Vagina (tissue), 2 donors: Measurements from ENCODE around the gene ATP6V1E1.
"Not testable (repeated sequence)": the region's sequence is repeated elsewhere in the genome, so short reads cannot be mapped to it uniquely, and the experiment has no call there.

Experiments
- CTCF ChIP-seq, 3 experiments: fragments of 450-650 bp in 2 of 3; fragments of 200-600 bp in 1 of 3; sonication (generic) in 1 of 3; IDR thresholded peaks; one replicate each; pipeline ENCODE4 v1.5.1; 2017 to 2019; ENCODE audit warnings: antibody characterized with exemption in 3 of 3, mild to moderate bottlenecking in 2 of 3, moderate library complexity in 2 of 3
- POLR2A ChIP-seq, 2 donors: fragments of 450-650 bp; IDR thresholded peaks; one replicate each; pipeline ENCODE4 v1.6.1; 2017; ENCODE audit warnings: antibody characterized with exemption in 2 of 2, mild to moderate bottlenecking in 2 of 2, moderate library complexity in 2 of 2

- not testable (repeated sequence) for TF ChIP-seq CTCF, POLR2A (IDR thresholded peaks at IDR 0.05)
Measured at GRCh38 chr22:17566016-17566687, 62.4 kb downstream of the ATP6V1E1 start.
